Gastroesophageal sphincter (tissue), 4 donors: ENCODE measurements around the gene VPS13C. TPM values are rescaled to one million over a fixed set of nuclear protein-coding genes. Genes with fewer than 3 reads are reported as not detected.

Experiments used
- ATAC-seq: fragments of 150-250 bp; one replicate; pipeline ENCODE4 v1.9.1; 2016; ENCODE audit warnings: mild to moderate bottlenecking, moderate library complexity
- H3K27ac ChIP-seq, 4 donors: fragments of 200-600 bp; sonication (generic) in 3 of 4; 1 replicate in 3 of 4; 2 replicates in 1 of 4; pipeline ENCODE4 v1.5.1; 2016 to 2019
- H3K27me3 ChIP-seq: fragments of 200-600 bp; sonication (generic); one replicate; pipeline ENCODE4 v1.5.1; 2019
- H3K36me3 ChIP-seq, 2 donors: fragments of 200-600 bp; sonication (generic); one replicate each; pipeline ENCODE4 v1.5.1; 2019; ENCODE audit warnings: control low read depth in 1 of 2
- H3K4me1 ChIP-seq, 3 donors: fragments of 200-600 bp; sonication (generic); 1 replicate in 2 of 3; 2 replicates in 1 of 3; pipeline ENCODE4 v1.5.1; 2016 to 2019; ENCODE audit warnings: control low read depth in 2 of 3
- H3K4me3 ChIP-seq, 2 donors: fragments of 200-600 bp; sonication (generic); one replicate each; pipeline ENCODE4 v1.5.1; 2019; ENCODE audit warnings: mild to moderate bottlenecking in 1 of 2, moderate library complexity in 1 of 2
- H3K9me3 ChIP-seq, 3 donors: fragments of 200-600 bp; sonication (generic); one replicate each; pipeline ENCODE4 v1.5.1; 2017 to 2019; ENCODE audit warnings: control low read depth in 2 of 3
- EP300 ChIP-seq: sonication (generic); formaldehyde crosslinking; IDR thresholded peaks from one replicate; pipeline ENCODE4 v1.6.1; 2017; ENCODE audit warnings: antibody characterized with exemption, mild to moderate bottlenecking
- POLR2A ChIP-seq, 2 donors: fragments of 450-650 bp; IDR thresholded peaks; one replicate each; pipeline ENCODE4 v1.6.1; 2017; ENCODE audit warnings: antibody characterized with exemption in 2 of 2, mild to moderate bottlenecking in 2 of 2, moderate library complexity in 1 of 2
- POLR2AphosphoS5 ChIP-seq: sonication (generic); formaldehyde crosslinking; IDR thresholded peaks from one replicate; pipeline ENCODE4 v1.6.1; 2017; ENCODE audit warnings: antibody characterized with exemption
- WGBS, 2 donors: methylation state at CpG; one replicate each; pipeline ENCODE4 v1.1.5; 2018; ENCODE audit warnings: low coverage in 1 of 2; 5-methylcytosine and 5-hydroxymethylcytosine counted together
- total RNA-seq, 4 donors: library from RNA; depleted of rRNA; stranded (reverse); fragments of >200 nt; gene quantifications; one replicate each; pipeline ENCODE4 v1.1.0, GENCODE V29; 2016
- TF ChIP-seq, protein P1 (sequence below), 4 experiments: fragments of 200-600 bp in 2 of 4; fragments of 450-650 bp in 2 of 4; sonication (generic) in 1 of 4; IDR thresholded peaks; one replicate each; pipeline ENCODE4 v1.5.1; 2017 to 2019; ENCODE audit warnings: antibody characterized with exemption in 4 of 4, mild to moderate bottlenecking in 2 of 4, moderate library complexity in 2 of 4

Gene VPS13C
- total RNA-seq, 4 donors from 2014 or later, result 62.2 to 108 (median 83.4) TPM

DNA sequence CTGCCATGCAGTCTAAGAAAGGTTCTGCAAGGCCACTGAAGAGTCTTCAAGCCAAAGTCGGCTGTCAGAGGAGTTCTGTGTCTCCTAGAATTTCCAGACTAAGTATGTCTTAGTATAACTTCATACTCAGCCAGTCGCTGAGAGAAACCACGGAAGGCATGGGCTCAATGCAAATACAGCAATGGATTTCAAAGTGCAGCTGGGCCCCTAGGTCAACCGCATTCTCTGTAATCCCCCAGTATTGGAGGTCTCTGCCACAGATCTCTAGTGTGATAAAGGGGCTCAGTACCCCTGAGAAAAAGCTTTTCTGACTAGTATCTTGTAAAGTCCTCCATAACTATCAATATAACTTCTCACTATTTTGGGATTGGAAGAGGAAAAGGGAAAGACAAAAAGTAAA, 208.3 kb downstream of the VPS13C start:
- no peak for ATAC-seq

DNA sequence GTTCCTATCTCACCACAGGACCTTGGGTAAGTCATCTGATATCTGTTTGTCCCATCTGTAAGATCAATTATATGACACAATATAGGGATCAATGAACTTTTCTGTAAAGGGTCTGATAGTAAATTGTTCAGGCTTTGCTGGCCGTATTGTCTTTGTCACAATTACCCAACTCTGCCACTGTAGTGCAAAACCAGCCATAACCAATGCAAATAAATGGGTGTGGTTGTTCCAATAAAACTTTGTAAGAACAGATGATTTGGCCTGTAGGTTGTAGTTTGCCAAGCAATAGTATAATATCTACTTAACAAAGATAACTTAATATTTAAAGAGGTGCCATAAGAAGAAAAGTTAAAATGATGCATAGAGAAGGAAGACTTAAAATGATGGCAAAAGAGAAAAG, 210.8 kb downstream of the VPS13C start:
- H3K9me3 ChIP-seq, result no peaks in the 10 kb centered on the region
- peaks cover 0 to 39% of the 10 kb centered on the region in 2 donors for H3K36me3 ChIP-seq
- ATAC-seq, result no peak
- no peak overlapping the region for H3K27ac ChIP-seq
- WGBS, 2 donors, result 100% methylated on average over 1 of the region's 1 CpG; no CpG with 5 or more reads in 1 of the 2 donors
- H3K27me3 ChIP-seq, result no peaks in the 10 kb centered on the region
- no peak overlapping the region for H3K4me3 ChIP-seq
- no peaks in the 10 kb centered on the region for H3K4me1 ChIP-seq
- TF ChIP-seq, protein P1, sequence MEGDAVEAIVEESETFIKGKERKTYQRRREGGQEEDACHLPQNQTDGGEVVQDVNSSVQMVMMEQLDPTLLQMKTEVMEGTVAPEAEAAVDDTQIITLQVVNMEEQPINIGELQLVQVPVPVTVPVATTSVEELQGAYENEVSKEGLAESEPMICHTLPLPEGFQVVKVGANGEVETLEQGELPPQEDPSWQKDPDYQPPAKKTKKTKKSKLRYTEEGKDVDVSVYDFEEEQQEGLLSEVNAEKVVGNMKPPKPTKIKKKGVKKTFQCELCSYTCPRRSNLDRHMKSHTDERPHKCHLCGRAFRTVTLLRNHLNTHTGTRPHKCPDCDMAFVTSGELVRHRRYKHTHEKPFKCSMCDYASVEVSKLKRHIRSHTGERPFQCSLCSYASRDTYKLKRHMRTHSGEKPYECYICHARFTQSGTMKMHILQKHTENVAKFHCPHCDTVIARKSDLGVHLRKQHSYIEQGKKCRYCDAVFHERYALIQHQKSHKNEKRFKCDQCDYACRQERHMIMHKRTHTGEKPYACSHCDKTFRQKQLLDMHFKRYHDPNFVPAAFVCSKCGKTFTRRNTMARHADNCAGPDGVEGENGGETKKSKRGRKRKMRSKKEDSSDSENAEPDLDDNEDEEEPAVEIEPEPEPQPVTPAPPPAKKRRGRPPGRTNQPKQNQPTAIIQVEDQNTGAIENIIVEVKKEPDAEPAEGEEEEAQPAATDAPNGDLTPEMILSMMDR (IDR thresholded peaks at IDR 0.05), result no peak
- TF ChIP-seq POLR2A (IDR thresholded peaks at IDR 0.05) (no peak), EP300 (no peak), POLR2AphosphoS5 (no peak)

More for the DNA sequence above, 208.3 kb downstream of the VPS13C start:
- WGBS, 2 donors, result 83 to 95% methylated on average over 3 to 4 of the region's 4 CpGs
- Histone ChIP-seq H3K36me3 (peaks cover 0 to 49% of the 10 kb centered on the region in 2 donors), H3K9me3 (no peaks in the 10 kb centered on the region), H3K4me1 (no peaks in the 10 kb centered on the region), H3K27ac (no peak overlapping the region), H3K27me3 (no peaks in the 10 kb centered on the region), H3K4me3 (no peak overlapping the region)
- TF ChIP-seq POLR2AphosphoS5 (no peak), EP300 (no peak), POLR2A (IDR thresholded peaks at IDR 0.05) (no peak)
- TF ChIP-seq, protein P1 (IDR thresholded peaks at IDR 0.05), result no peak

DNA sequence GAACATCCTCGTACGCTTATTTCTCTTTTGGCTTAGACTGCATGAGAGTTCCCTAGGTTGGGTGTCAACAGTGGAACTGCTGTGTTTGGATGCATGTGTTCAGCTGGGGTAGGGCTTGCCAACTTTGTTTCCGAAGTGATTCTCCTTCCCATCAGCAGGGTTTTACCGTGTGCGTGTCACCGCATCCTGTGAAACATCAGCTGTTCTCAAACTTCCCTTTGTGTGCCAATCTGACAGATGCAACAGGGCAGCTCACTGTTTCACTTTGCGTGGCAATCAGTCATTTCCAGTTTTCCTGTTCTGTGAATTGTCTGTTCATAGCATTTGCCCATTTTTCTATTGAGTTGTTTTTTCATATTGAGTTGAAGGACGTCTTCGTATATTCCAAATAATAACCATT, 218.8 kb downstream of the VPS13C start:
- no peak for TF ChIP-seq POLR2AphosphoS5
- WGBS, 2 donors, result 71 to 76% methylated on average over 9 of the region's 9 CpGs
- H3K4me3 ChIP-seq, result no peak overlapping the region

DNA sequence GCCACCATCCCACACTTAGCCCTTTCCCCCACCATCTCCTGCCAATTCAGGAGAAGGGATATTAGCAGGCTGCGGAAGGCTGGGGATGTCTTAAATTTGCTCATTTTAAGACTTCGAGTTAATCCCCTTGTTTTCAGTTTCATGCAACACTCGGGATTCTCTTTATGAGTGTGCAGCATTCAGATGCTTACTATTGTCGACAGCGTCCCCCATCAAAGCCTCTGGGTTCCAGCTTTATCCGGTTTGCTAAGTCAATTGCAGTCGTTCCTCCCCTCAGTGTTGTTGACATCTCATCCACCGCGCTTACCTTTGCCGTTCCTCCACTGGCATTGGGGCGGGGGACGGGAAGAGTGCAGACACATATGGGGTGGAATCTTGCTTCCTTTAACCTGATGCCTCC, 220.2 kb downstream of the VPS13C start:
- no peak for ATAC-seq
- Histone ChIP-seq H3K27ac (no peak overlapping the region), H3K9me3 (no peaks in the 10 kb centered on the region), H3K27me3 (peaks cover 12% of the 10 kb centered on the region), H3K36me3 (no peaks in the 10 kb centered on the region), H3K4me3 (no peak overlapping the region), H3K4me1 (peaks cover 0 to 8% (median 0%) of the 10 kb centered on the region in 3 donors)
- TF ChIP-seq, protein P1 (IDR thresholded peaks at IDR 0.05), result no peak
- no peak for TF ChIP-seq EP300
- TF ChIP-seq POLR2AphosphoS5, result no peak
- no peak for TF ChIP-seq POLR2A (IDR thresholded peaks at IDR 0.05)
- 61 to 62% methylated on average over 6 to 11 of the region's 12 CpGs for WGBS, 2 donors

More for the DNA sequence above, 218.8 kb downstream of the VPS13C start:
- Histone ChIP-seq H3K27ac (no peak overlapping the region), H3K4me1 (no peaks in the 10 kb centered on the region), H3K9me3 (no peaks in the 10 kb centered on the region), H3K27me3 (peaks cover 12% of the 10 kb centered on the region), H3K36me3 (no peaks in the 10 kb centered on the region)
- no peak for ATAC-seq

DNA sequence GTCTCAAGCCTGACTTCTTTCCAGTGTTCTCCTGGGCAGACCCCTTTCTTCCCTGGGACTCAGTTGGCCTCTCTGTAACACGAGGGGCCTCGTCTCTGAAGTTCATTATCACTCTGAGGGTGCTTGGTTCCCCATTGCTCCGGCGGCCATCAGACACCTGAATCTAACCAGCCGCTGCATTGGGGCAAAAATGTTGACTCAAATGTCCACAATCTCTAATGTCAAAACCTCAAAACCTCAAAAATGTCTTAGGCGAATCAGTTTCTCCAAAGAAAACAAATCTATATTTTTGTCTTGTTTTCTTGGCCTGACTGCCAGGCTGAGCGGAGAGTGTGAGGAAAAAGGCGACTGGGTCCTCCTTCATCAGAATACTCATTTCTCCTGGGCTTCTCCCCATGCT, 220.7 kb downstream of the VPS13C start:
- 88 to 90% methylated on average over 5 to 8 of the region's 8 CpGs for WGBS, 2 donors
- no peaks in the 10 kb centered on the region for H3K9me3 ChIP-seq
- ATAC-seq, result no peak
- H3K4me3 ChIP-seq, result no peak overlapping the region
- peaks cover 0 to 11% (median 0%) of the 10 kb centered on the region in 3 donors for H3K4me1 ChIP-seq
- TF ChIP-seq, protein P1 (IDR thresholded peaks at IDR 0.05), result no peak
- TF ChIP-seq POLR2A (IDR thresholded peaks at IDR 0.05), result no peak
- TF ChIP-seq POLR2AphosphoS5, result no peak
- no peak for TF ChIP-seq EP300
- H3K36me3 ChIP-seq, result no peaks in the 10 kb centered on the region
- no peak overlapping the region for H3K27ac ChIP-seq
- H3K27me3 ChIP-seq, result peaks cover 12% of the 10 kb centered on the region
